ENCODE results near the gene USF2.

The USF2 gene

GRCh38 chr19:35297515-35297848 is 28.7 kb downstream of the USF2 start (continued):
- no peak for TF ChIP-seq ZNF623 (tag by site-specific recombination; IDR thresholded peaks at IDR 0.05)
- TF ChIP-seq KLF7 (tag by site-specific recombination; IDR thresholded peaks at IDR 0.05; ENCODE audit: borderline replicate concordance) = 0 out of 2 replicates have a peak, but pooled peaks have one; percentile 5
- TF ChIP-seq ZSCAN5A (tag by site-specific recombination; IDR thresholded peaks at IDR 0.05) = no peak
- no peak for TF ChIP-seq KLF8 (tag by site-specific recombination; IDR thresholded peaks at IDR 0.05)
- TF ChIP-seq ZNF302 (tag by site-specific recombination; IDR thresholded peaks at IDR 0.05; ENCODE audit: low read depth) = no peak
- TF ChIP-seq ZNF214 (tag by site-specific recombination; IDR thresholded peaks at IDR 0.05; ENCODE audit: borderline replicate concordance) = no peak
- TF ChIP-seq ZNF707 (tag by site-specific recombination; IDR thresholded peaks at IDR 0.05) = 0 out of 2 replicates have a peak, but pooled peaks have one; percentile 0

- Histone ChIP-seq H3K9me3 (ENCODE audit: control insufficient read depth, insufficient read depth, low read depth, low read length) (no peaks in the 10 kb centered on the region), H3K4me3 (ENCODE audit: low read depth, low read length) (no peak overlapping the region), H3K4me1 (ENCODE audit: control insufficient read depth, insufficient read depth, low read length) (no peaks in the 10 kb centered on the region), H3K36me3 (ENCODE audit: control insufficient read depth in 2 of 2, insufficient read depth in 1 of 2, low read length in 2 of 2) (no peaks in the 10 kb centered on the region; a peak in 1 of 3 replicates), H3K27ac (ENCODE audit: extremely low read depth, low read depth, low read length) (no peak overlapping the region)
- CTCF ChIA-PET = no interaction called here
- POLR2A ChIA-PET = no interaction called here
- TF ChIP-seq KLF9 (tag by site-specific recombination; IDR thresholded peaks at IDR 0.05; ENCODE audit: low read depth) (0 out of 2 replicates have a peak, but pooled peaks have one; percentile 5), ZNF146 (tag by site-specific recombination; IDR thresholded peaks at IDR 0.05) (peak; percentile 30; the same call in 1 of the 2 replicates), ZNF580 (tag by site-specific recombination; IDR thresholded peaks at IDR 0.05) (no peak), ZNF280C (tag by site-specific recombination; IDR thresholded peaks at IDR 0.05) (0 out of 2 replicates have a peak, but pooled peaks have one; percentile 10), KLF7 (tag by site-specific recombination; IDR thresholded peaks at IDR 0.05; ENCODE audit: borderline replicate concordance) (peak; percentile 17; the same call in 1 of the 2 replicates), ZNF18 (tag by site-specific recombination; IDR thresholded peaks at IDR 0.05) (peak; percentile 85), OVOL3 (tag by site-specific recombination; IDR thresholded peaks at IDR 0.05) (peak; percentile 44; the same call in 1 of the 2 replicates), ZNF623 (tag by site-specific recombination; IDR thresholded peaks at IDR 0.05) (no peak), ZNF133 (tag by site-specific recombination; IDR thresholded peaks at IDR 0.05) (no peak), RBAK (tag by site-specific recombination; IDR thresholded peaks at IDR 0.05) (no peak; the same call in 1 of the 2 replicates), ZNF174 (tag by site-specific recombination; IDR thresholded peaks at IDR 0.05) (no peak), ZSCAN4 (tag by site-specific recombination; IDR thresholded peaks at IDR 0.05) (peak; percentile 48), ZNF121 (tag by site-specific recombination; IDR thresholded peaks at IDR 0.05) (0 out of 2 replicates have a peak, but pooled peaks have one; percentile 35), PRDM1 (tag by site-specific recombination; IDR thresholded peaks at IDR 0.05) (no peak), ZNF530 (tag by site-specific recombination; IDR thresholded peaks at IDR 0.05; ENCODE audit: low read depth) (no peak), KLF10 (tag by site-specific recombination; IDR thresholded peaks at IDR 0.05) (no peak), HIC1 (tag by site-specific recombination; IDR thresholded peaks at IDR 0.05) (0 out of 2 replicates have a peak, but pooled peaks have one; percentile 38), ZNF239 (tag by site-specific recombination; IDR thresholded peaks at IDR 0.05) (peak; percentile 63; the same call in 1 of the 2 replicates), ZIC2 (tag by site-specific recombination; IDR thresholded peaks at IDR 0.05) (no peak), ZBTB1 (tag by site-specific recombination; IDR thresholded peaks at IDR 0.05) (peak; percentile 42; the same call in 1 of the 2 replicates), ZNF488 (tag by site-specific recombination; IDR thresholded peaks at IDR 0.05) (peak; percentile 8; the same call in 1 of the 2 replicates)
Observed at GRCh38 chr19:35297922-35298321, 29.2 kb downstream of the USF2 start.

Data from HEK293 (cell line).